Heart right ventricle (tissue), 16 donors: ENCODE results near the gene IGSF3. TPM values are rescaled to one million over a fixed set of nuclear protein-coding genes. Genes with fewer than 3 reads are reported as not detected.

Experiments used
- ATAC-seq, 8 donors: fragments of 200-7000 bp; cut with Tn5 transposase; one replicate each; pipeline ENCODE4 v1.9.1; 2020; ENCODE audit warnings: mild to moderate bottlenecking in 8 of 8, moderate library complexity in 8 of 8, moderate number of reproducible peaks in 1 of 8
- DNase-seq, 2 donors: peaks; one replicate each; pipeline ENCODE4 v3.0.0-alpha.2; 2020
- H3K27ac ChIP-seq, 10 donors: fragments of 200-600 bp; sonication (generic) in 2 of 10; one replicate each; pipeline versions ENCODE4 v1.5.0 to v1.8.0; 2020 to 2022; ENCODE audit warnings: mild to moderate bottlenecking in 3 of 10
- H3K27me3 ChIP-seq, 7 donors: fragments of 200-600 bp; one replicate each; pipeline ENCODE4 v1.8.0; 2021 to 2022; ENCODE audit warnings: mild to moderate bottlenecking in 2 of 7
- H3K36me3 ChIP-seq, 9 donors: fragments of 200-600 bp; sonication (generic) in 1 of 9; one replicate each; pipeline versions ENCODE4 v1.5.0 to v1.8.0; 2020 to 2022; ENCODE audit warnings: mild to moderate bottlenecking in 2 of 9
- H3K4me1 ChIP-seq, 9 donors: fragments of 200-600 bp; sonication (generic) in 1 of 9; one replicate each; pipeline versions ENCODE4 v1.5.0 to v1.8.0; 2020 to 2022; ENCODE audit warnings: mild to moderate bottlenecking in 4 of 9
- H3K4me3 ChIP-seq, 10 donors: fragments of 200-600 bp; sonication (generic) in 2 of 10; one replicate each; pipeline versions ENCODE4 v1.5.0 to v1.8.0; 2020 to 2022; ENCODE audit warnings: mild to moderate bottlenecking in 7 of 10, moderate library complexity in 2 of 10
- H3K9me3 ChIP-seq, 11 donors: fragments of 200-600 bp in 10 of 11; sonication (generic) in 2 of 11; one replicate each; pipeline versions ENCODE4 v1.5.0 to v1.8.0; 2013 to 2022; ENCODE audit warnings: mild to moderate bottlenecking in 2 of 11, control low read depth in 1 of 11, moderate library complexity in 1 of 11
- CTCF ChIP-seq, 9 donors: fragments of 200-600 bp; sonication (generic) in 2 of 9; IDR thresholded peaks; one replicate each; pipeline versions ENCODE4 v1.5.0 to v1.8.0; 2021 to 2022; ENCODE audit warnings: antibody characterized with exemption in 9 of 9, mild to moderate bottlenecking in 5 of 9, moderate library complexity in 1 of 9
- WGBS, 2 donors: extraction: QIAGEN DNeasy Blood & Tissue Kit; methylation state at CpG; one replicate each; pipeline ENCODE4 v1.1.7; 2013; ENCODE audit warnings: inconsistent platforms in 1 of 2; 5-methylcytosine and 5-hydroxymethylcytosine counted together
- intact Hi-C, 10 donors: fragments of 100-400 bp; cut with DNase I; formaldehyde crosslinking; loops; one replicate each; pipeline versions ENCODE4 v1.11.1 to v1.14.2; 2022
- polyA plus RNA-seq, 2 donors: library from polyadenylated mRNA; stranded (reverse); fragments of 200-250 nt; gene quantifications; one replicate each; pipeline ENCODE4 v1.2.3, GENCODE V29; 2013
- total RNA-seq, 10 donors: library from RNA; stranded (reverse); fragmentation: NEBNext Ultra II Directional in 3 of 10; extraction: Animal tissue kit (Norgen Biotek cat#: 25700) in 3 of 10; gene quantifications; one replicate each; pipeline versions ENCODE4 v1.2.1 to v1.2.4, GENCODE V29; 2021 to 2023
- donor health status: Arrhythmogenic right ventricular cardiomyopathy.
- donor health status: ischemic (EF 13 %, LVEDD 7.1; RV severe dilation, severe dysfunction).
- donor health status: healthy with polysubstance abuse.
- donor health status: DM: no; HTN: yes; CAD: no.
- donor health status: DM: no; HTN: no; CAD: no.
- donor health status: ischemic (EF 25% LVEDD 6.9; RV normal size, moderate dysfunction).
- donor health status: ischemic (EF 25% LVEDD 5.7; RV mildly dilated, moderate dysfunction).
- donor health status: healthy.
- donor health status: DM: yes; HTN: yes; CAD: no.
- donor health status: Ischemic cardiomyopathy.
- donor health status: ischemic (EF 35%, LVEDD 5.7; RV mildly dilated, moderate dysfunction).
- donor health status: nonischemic (EF 11% LVEDD 7.7; RV severe dilation, severe dysfunction).
- donor health status: DM: yes; HTN: yes; CAD: no.
- donor health status: PGD.
- donor health status: ischemic (EF 29% LVEDD 5.4; RV normal size, mild dysfunction).
- donor health status: nonischemic (EF 23%, LVEDD 6.1; RV moderate dilation, normal function).

IGSF3 gene
- total and polyA plus RNA-seq, 12 donors, result 4.0 to 21.2 (median 12.8) TPM

DNA sequence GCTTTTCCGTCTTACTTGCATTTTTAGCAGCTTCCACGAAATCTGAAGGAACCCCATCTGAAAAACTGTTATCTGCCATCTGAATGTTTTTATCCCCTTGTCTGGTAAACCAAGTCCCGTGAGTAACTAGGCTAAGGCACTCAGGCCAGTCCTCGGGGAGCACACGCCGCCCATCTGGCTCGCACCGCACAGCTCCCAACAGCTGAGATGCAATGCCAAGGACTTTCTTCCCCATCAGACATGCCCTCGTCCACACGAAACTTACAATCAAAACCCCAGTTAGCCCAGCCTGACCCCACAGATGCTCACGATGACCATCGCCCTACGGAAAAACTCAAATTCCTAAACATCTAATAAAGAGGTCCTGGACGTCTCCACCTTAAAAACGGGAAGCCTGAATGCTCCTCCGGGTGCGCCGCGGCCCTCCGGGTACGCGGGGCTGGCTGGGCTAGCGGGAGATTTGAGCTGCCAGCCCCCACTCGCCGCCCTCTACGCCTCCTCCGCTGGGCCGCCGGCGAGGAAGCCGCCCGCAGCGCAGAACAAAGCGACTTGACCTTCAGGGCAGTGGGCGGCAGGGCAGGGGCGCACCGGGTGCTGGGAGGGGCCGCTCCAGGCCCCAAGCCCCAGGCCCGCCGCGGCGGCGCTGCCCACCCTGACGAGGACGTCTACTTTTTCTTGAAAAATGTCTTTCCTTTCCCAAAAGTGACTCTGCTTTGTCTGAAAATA lies 133.4 kb downstream of the IGSF3 start:
- Histone ChIP-seq H3K4me1 (peaks cover 0 to 35% (median 0%) of the 10 kb centered on the region in 9 donors), H3K36me3 (peaks cover 0 to 91% (median 14%) of the 10 kb centered on the region in 9 donors), H3K27me3 (no peaks in the 10 kb centered on the region), H3K9me3 (no peaks in the 10 kb centered on the region), H3K4me3 (no peak overlapping the region), H3K27ac (no peak overlapping the region)
- TF ChIP-seq CTCF (IDR thresholded peaks at IDR 0.05), result no peak
- ATAC-seq, result no peak
- intact Hi-C loops, result no loop called here
- 83 to 86% methylated on average over 45 of the region's 45 CpGs for WGBS, 2 donors
- no peak for DNase-seq

DNA sequence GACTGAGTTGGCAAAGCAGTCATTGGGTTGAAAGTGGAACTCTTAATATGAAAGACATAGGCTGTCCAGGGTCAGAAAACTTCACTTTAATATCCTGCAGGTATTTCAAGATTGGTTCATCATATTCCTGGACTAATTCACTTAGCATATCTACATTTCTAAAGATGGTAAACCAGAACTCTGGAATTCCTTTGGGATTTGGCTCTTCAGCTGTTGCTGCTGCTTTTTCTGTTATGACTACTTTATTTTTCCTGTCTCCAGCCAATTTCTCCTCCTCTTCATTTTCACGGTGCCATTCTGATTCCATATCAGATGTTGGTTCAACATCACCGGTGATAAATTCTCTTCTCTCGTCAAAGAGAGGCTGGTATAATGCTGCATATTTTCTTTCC lies 134.1 kb downstream of the IGSF3 start:
- TF ChIP-seq CTCF (IDR thresholded peaks at IDR 0.05), result no peak
- intact Hi-C loops, result no loop called here
- Histone ChIP-seq H3K4me3 (no peak overlapping the region), H3K27ac (no peak overlapping the region), H3K36me3 (peaks cover 0 to 83% (median 14%) of the 10 kb centered on the region in 9 donors), H3K4me1 (peaks cover 0 to 27% (median 0%) of the 10 kb centered on the region in 9 donors), H3K9me3 (no peaks in the 10 kb centered on the region), H3K27me3 (no peaks in the 10 kb centered on the region)
- DNase-seq, result no peak
- WGBS, 2 donors, result 80 to 86% methylated on average over 3 of the region's 3 CpGs
- no peak for ATAC-seq

DNA sequence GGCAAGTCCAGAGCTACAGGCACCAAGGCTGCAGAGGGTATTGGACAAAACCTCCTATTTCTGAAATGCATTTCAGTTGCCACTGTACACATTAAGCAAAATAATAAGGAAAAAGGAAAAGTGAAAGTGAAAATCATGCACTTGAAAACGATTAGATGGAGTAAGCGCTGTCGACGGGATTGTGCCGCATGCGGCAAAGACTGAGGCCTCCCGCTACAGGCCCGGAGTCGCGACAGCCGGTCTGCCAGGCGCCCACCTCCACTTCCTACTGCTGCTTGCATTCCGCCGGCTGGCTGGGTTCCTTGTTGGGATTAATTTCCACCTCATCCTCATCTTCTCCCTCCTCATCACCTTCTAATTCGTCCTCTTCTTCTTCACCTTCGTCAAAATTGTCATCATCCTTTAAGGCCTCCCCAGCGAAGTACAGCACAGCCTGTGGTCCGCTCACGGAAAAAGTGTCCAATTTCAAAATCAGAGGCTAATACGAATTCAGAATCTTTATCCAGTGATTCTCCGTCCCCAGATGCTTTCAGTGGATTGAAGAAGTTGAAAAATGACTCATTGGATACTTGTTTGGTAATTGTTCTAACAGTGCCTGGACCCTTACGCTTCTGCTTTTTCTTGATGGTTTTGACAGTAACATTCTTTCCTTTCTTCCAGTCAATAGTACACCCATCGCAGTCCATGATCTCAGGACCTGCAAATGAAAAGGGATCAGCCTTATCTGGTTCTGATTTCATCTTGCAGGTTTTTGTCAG lies 134.7 kb downstream of the IGSF3 start:
- ATAC-seq (no peak), DNase-seq (no peak)
- peak overlapping the region in 1 of 10 donors; percentile 31 for H3K27ac ChIP-seq
- WGBS, 2 donors, result 97% methylated on average over 23 of the region's 23 CpGs
- H3K4me3 ChIP-seq, result peak overlapping the region in 1 of 10 donors; percentile 5
- H3K9me3 ChIP-seq, result no peaks in the 10 kb centered on the region
- peaks cover 0 to 21% (median 0%) of the 10 kb centered on the region in 9 donors for H3K4me1 ChIP-seq
- TF ChIP-seq CTCF (IDR thresholded peaks at IDR 0.05), result no peak
- intact Hi-C loops, result no loop called here
- H3K36me3 ChIP-seq, result peaks cover 0 to 78% (median 14%) of the 10 kb centered on the region in 9 donors
- no peaks in the 10 kb centered on the region for H3K27me3 ChIP-seq

DNA sequence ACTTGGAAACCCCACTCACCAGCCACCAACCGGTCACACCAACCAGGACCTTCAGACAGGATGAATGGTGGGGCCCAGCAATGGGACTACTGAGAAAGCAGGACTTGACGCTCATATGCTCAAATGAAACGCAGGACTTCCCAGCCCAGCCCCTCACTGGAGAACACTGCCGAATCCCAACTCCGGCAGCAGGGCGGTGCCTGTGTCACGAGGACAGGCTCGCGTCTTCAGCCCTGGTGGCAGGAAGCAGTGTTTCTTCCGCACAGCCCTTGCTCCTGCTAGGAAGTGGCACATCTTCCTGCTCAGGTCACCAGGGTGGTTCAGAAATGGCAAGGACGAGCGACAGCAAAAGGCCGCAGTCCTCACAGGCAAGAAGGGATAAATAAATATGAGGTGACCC lies 135.6 kb downstream of the IGSF3 start:
- no peak for TF ChIP-seq CTCF (IDR thresholded peaks at IDR 0.05)
- Histone ChIP-seq H3K4me3 (no peak overlapping the region), H3K27ac (no peak overlapping the region), H3K36me3 (peaks cover 0 to 68% (median 14%) of the 10 kb centered on the region in 9 donors), H3K9me3 (no peaks in the 10 kb centered on the region), H3K4me1 (peaks cover 0 to 16% (median 0%) of the 10 kb centered on the region in 9 donors), H3K27me3 (no peaks in the 10 kb centered on the region)
- intact Hi-C loops, result no loop called here
- 95 to 97% methylated on average over 13 of the region's 13 CpGs for WGBS, 2 donors
- no peak for DNase-seq
- ATAC-seq, result no peak
